GM21526 (cell line): ENCODE results near the gene GSG1L.

ENCODE experiments used
- ATAC-seq: cut with Tn5 transposase; IDR thresholded peaks from one replicate; pipeline ENCODE4 v1.9.1; 2021; ENCODE audit warnings: moderate library complexity; ENCODE audit not compliant: unreplicated experiment, low FRiP score

Gene GSG1L

DNA sequence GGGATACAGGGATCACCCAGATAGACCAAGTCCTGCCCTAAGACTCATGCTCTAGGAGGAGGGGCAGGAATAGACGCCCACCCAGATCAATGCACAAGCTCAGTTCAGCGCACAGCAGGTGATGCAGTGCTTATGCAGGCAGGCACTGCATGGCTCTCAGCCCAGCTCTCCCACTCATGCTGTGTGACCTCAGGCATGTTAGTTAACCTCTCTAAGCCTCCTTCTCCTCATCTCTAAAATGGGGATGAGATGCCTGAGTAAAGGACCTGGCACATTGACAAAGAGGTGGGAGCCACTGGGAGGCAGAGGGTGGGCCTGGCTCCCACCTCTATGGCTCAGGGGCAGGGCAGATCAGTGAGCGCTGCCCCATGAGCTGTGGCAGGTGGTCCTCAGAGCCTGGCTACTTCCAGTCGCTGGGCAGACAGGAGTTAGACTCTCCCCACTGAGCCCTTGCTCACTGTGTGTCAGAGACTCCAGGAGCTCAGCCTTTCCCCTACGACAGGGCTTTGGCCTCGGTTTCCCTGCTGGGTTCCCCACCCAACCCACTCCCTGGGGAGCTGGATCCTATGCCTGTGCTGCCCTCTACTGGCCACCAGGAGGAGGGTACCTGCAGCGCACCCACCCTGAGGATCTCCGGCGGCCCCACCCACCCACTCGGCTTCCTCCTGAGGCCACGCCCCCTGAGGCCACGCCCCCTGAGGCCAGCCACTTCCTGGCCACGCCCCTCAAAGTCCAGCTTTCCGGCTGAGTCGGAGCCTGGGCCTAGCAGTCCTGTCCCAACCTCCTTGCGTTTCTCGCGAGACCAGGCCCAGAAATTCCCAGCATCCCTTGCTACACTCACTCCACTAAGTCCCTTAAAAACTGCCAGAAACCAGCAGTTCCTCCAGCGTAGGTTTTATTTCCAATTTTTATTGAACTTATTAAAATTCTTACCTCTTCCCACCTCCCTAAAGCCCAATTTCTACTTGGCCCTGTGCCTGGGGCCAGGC lies 196.1 kb downstream of the GSG1L start:
- no peak for ATAC-seq

DNA sequence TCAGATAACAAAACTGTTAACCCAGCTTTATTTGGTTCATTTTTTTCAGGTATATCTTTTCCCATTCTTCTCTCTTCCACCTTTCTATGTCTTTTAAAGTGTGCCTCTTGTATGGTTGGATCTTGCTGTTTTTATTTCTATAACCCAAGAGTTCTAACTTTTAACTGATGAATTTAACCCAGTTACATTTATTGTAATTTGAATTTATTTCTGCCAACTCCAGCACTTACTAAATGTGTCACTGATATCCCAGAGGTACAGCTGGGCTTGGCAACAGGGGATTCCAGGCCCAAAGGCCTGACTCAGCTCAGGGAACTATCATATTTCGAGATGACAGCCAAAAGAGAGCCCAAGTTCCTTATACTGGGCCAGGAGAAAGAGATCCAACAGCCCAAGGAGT lies 200.1 kb downstream of the GSG1L start:
- no peak for ATAC-seq

DNA sequence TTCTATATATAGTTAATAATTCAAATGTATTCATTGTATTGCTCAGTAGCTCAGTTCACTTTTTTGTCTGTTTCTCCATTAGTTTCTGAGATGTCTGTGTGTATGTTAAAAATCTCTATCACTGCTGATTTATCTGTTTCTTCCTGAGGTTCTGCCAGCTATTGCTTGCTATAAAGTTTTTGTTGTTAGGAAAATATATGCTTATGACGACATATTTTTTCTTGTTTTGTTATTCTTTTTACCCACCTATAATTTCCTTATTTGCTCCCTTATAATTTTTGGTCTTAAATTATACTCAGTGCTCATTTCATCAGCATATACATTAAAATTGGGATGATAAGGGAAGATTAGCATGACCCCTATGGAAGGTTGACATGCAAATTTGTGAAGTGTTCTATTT lies 200.6 kb downstream of the GSG1L start:
- no peak for ATAC-seq

DNA sequence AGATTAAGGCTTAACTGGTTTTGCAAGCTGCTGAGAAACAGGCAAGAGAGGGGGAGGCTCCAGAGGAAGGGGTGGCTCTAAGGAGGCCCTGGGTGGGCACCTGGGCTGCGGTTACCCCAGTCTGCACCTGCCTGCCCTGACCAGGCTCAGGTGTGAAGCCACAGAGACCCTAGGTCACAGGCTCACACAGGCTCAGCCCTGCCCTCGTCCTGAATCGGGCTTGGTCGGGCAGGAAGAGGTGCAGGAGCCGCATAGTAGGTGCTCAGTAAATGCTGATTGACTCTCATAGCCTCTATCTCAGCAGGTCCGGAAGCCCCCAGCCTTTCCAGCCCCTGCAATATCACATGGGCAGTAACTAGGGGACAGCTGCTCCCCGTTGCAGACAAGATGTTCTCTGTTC lies 203.4 kb downstream of the GSG1L start:
- no peak for ATAC-seq

DNA sequence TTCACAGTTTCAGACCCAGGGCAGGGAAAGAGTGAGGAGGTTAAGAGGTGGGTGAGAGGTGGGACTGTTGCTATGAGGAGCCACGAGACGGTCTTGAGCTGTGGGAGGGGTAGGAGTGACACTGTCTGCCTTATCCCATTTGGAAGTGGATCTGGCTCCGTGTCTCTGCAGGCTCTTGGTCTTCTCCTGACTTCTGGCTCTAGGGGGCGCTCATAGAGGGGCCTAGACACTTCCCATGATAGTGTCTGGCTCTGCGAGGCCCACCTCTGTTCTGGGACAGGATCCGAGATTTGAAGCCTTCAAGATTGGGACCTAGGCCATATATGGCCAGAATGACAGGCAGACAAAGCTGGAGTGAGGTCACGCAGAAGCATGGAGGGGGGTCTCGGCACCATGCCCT lies 204.5 kb downstream of the GSG1L start:
- ATAC-seq: no peak

DNA sequence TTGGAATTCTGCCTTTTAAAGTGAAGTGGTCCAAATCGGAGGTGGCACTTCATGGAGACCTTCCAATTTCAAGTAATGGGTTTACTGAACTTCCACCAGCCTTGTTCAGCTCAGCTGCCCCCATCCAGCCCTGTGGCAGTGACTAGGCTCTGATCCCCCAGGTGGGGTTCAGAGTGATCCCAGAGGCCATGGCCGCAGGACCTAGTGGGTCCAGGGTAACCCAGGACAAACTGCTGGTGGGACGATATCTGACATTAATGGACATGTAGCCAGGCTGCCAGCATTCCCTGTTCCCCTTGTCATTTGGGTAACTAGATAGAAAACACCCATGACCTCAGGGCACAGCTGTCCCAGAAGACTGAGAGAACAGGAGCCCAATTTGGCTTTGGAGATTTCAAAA lies 209.9 kb downstream of the GSG1L start:
- no peak for ATAC-seq

DNA sequence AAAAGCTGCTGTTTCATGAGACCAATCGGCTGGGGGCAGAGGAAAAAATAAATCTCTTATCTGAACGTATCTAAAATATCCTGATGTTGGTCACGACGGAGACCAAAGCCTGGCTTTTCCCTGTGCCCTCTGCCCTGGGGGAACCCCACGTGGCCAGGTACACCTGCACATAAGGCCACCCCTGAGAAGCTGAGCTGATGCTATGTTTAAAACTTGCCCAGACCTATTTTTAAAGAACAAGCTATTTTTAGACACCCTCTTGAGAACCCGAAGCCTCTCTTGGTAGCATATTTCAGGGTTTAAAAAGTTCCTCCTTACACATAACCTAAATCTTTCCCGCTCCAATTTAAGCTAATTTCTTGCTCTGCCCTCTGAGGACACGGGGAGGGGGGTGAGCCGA lies 210.4 kb downstream of the GSG1L start:
- ATAC-seq: no peak

DNA sequence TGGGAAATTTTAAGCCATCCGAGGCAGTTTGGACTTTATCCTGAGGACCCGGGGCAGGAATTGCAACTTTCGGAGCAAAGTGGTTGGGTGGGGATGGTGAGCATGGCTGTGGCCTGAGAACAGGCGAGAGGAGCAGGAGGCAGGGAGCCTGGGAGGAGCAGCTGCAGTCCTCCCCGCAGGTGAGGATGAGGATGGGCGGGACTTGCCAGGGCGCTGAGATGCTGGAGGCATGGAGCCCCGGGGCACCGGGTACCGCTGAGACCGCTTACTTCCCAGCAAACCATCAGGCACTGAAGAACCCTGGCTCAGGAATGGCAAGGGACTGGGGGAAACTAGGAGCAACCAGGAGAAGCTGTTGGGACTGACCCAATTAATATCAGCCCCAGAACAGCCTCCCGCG lies 210.8 kb downstream of the GSG1L start:
- no peak for ATAC-seq

DNA sequence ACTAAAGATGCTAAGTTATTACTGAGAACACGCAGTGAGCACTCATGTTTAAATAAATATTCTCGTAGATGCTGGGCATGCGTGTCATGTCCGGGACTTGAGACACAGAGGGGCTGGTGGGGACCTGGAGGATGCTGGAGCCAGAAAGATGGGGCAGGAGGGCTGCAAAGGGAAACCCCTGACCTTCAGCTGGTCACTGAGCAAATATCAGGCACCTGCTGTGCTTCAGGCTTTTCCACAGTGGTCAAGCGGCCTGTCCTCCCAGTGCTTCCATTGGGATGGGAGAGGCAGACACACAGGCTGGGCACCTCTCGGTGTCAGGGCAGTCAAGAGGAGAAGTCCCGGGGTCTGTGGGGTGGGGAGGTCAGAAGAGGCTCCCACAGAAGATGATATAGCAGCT lies 211.4 kb downstream of the GSG1L start:
- ATAC-seq: no peak

DNA sequence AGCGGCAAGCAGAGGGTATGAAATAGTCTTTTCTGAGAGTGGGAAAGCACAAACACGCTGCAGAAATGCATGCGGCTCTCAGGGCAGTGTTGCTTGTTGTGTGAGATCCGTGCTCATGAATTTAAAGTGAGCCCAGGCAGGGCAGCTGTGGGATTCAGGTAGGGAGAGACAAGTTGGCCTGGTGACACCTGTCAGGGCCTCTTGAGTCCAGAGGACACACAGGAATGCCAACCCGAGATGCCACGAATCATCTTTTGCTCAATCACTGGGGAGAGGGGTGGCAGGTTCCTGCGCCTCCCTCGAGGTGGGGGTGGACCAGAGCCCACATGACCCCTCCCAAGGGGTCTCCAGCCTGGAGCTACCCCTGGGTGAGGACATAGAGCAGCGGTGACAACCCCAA lies 211.9 kb downstream of the GSG1L start:
- no peak for ATAC-seq

DNA sequence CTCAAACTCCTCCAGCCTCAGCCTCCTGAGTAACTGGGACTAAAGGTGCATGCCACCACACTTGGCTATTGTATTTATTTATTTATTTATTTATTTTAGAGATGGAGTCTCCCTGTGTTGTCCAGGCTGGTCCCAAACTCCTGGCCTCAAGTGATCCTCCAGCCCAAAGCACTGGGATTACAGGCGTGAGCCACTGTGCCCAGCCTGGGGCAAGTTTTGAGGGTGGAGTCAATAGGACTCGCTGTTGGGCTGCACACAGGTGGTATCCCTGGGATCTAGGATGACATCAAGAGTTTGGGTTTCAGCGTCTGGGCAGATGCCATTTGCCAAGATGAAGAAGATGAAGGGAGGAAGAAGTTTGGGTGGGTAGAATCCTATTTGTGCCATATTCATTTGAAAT lies 213.9 kb downstream of the GSG1L start:
- ATAC-seq: no peak

DNA sequence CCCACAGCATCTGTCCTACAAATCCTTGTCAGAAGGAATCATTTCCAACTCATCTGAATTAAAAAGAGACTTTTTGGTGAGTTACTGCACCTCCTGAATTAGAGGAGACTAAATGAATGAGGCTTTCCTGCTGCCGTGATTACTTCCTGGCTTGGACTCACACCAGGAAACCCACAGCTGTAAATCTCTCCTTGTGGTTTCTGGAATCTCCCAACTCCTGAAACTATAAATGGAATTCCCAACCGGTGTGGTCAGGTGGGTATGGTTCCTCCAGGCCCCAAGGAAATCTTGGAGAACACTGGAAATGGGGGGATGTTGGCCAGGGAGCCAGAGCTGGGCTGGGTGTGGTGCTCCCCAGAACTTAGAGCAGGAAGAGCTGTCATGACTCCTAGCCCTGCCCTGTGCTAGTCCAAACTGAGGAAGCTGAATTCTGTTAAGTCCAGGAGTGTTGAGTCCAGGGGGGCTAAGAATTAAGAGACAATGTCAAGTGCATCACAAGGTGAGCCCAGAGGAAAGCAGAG lies 216.4 kb downstream of the GSG1L start:
- ATAC-seq: no peak

DNA sequence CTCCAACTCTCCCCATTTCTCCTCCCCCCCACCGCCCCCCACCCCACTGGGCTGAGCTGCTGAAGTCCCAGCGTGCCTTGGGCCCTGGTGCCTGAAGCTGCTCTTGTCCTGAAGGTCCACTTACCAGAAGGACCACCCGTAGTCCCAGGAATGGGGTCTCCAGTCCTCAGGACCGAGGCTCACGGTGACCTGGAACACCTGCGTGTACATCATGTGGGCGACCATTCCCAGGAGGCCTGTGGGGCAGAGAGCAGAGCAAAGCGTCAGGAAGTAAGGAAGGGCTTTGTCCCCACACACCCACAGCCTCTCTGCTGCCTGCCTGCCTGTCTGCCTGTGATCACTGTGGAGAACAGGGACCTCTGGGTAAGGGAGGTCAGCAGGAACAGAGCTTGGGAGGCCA lies 218.7 kb downstream of the GSG1L start:
- no peak for ATAC-seq

DNA sequence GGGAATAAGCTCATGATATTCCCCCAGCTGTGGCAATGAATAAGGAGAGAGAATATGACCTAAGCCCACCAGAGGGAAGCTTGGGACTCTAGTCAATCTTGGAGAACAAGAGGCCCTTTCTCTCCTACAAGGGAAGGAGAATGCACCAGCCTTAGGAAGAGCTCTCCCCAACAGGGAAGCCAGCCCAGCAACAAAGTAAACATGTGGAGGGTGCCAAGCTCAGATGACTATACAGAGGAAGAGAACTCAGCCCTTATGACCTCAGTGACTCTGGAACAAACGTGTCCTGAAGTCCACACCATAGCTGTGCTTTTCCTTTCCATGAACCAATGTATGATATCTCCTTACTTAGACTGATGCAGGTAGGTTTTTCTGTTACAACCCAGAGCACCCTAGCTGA lies 219.7 kb downstream of the GSG1L start:
- no peak for ATAC-seq

DNA sequence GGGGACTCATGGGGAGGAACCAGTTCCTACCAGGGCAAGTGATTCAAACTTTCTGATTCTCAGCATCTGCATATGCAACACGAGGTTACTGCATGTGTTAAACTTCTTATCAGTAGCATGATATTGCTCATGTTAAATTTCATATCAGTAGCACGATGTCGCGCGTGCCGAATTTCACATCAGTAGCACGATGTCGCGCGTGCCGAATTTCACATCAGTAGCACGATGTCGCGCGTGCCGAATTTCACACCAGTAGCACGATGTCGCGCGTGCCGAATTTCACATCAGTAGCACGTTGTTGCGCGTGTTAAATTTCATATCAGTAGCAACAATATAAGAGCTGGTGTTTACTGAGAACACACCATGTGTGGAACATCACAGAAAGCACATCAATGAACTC lies 221.6 kb downstream of the GSG1L start:
- no peak for ATAC-seq

DNA sequence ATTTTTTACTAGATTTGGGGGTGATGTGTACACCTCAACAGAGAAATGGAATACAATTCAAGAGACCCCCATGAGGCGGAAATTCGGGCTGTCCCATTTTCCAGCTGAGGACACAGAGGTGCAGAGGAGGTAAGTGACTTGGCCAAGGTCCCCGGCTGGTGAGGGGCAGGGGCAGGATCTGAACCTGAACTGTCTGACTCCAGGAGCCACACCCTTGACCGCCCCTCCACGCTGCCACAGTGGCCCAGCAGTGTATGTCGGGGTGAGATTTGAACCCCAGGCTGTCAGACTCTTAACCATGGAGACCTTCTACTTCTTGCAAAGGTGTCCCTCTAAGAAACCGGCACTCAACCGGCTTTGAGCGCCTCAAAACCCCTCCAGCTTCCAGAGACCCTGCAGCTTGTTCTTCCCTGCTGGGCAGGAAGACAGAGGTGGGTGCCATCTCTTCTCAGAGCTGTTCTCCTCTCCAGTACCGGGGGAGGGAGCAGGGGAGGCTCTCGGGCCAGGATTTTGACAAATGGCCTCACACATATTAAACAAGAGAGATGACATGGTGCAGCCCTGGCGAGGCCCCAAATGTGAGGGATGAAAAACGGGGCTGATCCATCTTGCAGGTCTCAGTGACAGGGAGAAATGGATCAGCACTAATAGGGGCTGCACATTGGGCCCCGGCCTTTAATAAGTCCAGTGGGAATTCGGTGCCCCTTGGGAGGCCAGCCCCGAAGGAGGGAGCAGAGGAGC lies 222.3 kb downstream of the GSG1L start:
- ATAC-seq: no peak

DNA sequence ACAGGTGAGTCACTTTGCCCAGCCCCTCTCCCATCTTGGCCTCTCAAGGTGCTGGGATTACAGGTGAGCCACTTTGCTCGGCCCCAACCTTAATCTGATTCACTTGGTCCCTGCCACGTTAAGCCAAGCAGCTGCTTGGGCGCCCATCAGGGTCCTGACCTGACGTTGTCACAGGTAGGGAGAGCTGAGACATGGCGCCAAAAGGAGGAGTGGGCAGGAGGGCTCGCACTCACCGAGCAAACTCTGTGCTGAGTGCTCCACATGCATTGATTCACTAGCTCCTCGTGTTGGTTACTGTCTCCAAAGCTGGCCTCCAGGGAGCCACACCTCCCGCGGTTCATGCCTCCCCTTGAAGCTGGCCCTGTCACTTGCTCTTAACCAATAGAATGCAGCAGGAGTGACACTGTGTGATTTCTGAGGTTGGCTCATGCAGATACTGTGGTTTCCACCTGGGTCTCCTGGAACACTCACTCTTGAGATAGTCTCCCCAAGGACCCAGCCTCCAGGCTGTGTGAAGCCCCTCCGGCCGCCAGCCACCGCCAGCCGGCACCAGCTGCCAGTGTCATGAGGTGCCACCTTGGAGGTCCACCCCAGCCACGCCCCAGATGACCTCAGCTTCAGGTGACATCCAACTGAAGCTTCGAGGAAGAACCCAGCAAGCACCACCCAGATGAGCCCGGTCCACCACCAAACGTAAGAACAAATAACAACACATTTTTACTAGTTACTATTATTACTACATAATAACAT lies 223.0 kb downstream of the GSG1L start:
- no peak for ATAC-seq

DNA sequence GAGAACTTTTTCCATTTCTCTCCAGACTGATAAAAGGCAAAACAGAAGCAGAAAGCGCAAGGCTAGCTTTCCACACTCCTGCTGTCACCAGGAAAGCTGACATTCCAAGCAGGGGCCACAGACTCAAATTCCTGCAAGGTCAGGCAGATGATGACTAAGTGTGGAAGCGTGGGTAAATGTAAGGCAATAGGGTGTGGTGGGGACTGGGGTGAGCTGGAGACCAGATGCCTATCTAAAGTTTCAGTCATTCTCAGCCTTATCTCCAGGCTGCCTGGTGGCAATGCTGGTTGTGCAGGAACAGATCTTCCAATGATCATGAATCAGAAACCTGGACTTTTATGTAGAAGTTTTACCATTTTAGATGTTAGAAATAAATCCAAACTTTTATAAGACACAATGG lies 224.1 kb downstream of the GSG1L start:
- no peak for ATAC-seq

DNA sequence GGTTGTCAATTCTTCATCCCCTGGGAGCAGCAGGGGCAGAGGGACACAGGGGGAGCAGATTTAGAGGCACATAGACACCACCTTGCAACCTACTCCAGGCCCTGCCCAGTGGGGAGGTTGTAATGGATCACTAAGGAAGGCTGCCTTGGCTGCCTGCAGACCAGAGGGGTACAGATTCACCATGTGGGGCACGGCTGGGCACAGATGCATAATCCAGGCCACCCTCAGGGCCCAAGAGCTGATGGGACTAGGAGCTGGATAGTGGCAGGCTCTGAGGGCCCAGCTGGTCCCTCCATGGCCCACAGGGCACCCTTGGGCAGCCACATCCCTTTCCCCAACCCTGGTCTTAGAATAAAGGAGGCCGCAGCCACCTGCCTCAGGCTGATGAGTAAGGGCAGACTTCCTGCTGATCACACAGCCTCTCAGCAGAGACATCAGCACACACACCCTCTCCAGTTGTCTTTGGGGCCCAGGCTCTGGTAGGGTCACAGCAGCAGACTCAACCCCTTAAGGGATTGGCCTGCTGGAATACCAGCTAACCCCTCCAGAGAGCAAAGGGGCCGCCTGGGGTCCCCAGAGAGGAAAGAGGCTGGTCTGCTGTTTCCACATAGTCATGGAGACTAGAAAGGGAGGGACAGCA lies 224.9 kb downstream of the GSG1L start:
- no peak for ATAC-seq

DNA sequence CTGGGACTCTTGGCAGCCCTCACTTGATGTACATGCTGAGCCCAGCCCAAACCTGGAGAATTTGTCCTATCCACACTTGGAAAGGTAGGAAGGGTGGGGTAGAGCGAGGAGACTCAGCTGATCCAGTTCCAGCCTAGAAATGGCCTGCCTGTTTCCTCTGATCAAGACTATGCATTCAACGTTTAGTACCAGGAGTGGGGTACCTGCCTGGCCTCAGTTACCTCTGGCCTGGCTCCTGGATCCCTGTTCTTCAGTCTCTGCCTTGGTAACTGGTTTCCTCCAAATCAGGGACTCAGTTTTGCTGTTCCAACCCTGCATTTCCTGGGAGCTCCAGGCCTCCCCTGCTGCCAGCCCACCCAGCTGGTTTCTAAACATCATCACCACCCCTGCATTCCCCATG lies 233.5 kb downstream of the GSG1L start:
- no peak for ATAC-seq
